NCI-H2081 treated with DMSO at 0.1 percent for 48 hours (cell line): ENCODE data around the gene ZNHIT1.

Experiments used
- DNase-seq: peaks from one replicate; lab custom pipeline; 2025; lab: John Stamatoyannopoulos, UW

Gene ZNHIT1

GRCh38 chr7:101217388-101218235 lies at the start of gene ZNHIT1, which contains the start of gene PLOD3:
ZNHIT1 (plus strand) TSS chr7:101218165; CDS start chr7:101218196, 31 bp downstream.
PLOD3 (minus strand) TSS chr7:101217581; CDS start chr7:101217274, 307 bp downstream.
- DNase-seq, result peak; percentile 87

DNA sequence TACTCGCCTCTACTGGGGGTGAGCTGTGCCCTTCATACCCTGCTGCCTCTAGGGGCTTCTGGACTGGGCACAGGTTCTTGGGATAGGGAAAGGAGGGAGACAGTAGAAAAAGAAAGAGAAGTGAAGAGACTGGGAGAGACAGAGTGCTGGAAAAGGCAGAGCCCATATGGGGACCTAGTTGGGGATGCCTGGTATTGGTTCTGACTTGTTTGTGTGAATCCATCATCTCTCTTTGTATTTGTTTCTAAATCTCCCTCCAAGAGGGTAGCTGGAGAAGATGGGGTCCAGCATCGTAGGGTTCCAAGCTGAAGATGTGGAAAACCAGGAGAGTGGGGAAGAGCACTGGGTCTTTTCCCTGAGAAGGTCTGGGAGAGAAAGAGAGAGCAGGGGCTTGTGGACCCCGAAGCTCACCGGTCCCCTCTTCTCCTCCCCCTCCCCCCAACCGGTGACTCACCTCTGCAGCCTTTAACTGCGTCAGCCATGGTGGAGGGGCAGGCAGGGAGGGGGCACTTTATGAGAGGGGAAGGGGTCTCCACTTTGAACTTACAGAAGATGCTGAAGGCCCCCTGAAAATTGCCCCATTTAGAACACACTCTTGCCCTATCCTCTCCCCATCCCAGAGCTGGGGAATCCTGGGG lies 49.4 kb upstream of the ZNHIT1 start:
- no peak for DNase-seq

- no peak for DNase-seq
These were observed 48.7 kb upstream of the ZNHIT1 start for GRCh38 chr7:101169110-101169837.

DNA sequence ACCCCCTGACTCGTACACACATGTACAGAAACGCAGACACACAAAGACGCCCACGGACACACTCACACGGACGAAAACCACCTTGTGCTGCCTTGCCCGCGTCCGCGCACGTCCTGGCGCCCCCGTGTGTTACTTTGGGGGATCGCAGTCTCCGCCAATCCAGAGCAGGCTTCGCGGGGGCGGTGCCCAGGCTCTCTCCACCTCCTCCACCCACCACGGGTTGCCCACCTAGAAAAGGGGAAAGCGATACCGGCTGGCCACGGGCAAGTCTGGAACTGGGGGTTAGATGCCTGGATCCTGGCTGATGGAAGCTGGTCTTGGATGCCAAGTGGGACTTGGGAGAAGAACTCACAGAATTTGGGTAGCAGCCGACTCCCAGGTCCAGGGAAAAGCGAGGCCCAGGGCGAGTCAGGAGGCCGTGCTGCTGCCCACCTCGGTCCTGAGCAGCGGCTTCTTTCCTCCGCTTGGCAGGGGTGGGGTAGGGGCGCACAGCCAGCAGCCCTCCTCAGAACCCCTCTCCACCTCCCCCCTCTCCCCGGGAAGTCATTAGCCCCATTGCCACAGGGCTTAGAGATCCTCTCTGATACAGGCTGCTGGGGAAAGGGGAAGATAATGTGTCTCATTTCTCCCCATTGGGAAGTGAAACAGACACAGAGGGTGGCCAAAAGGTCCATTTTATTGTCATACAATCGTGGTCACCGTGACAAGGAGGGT lies 48.0 kb upstream of the ZNHIT1 start:
- DNase-seq, result no peak

DNA sequence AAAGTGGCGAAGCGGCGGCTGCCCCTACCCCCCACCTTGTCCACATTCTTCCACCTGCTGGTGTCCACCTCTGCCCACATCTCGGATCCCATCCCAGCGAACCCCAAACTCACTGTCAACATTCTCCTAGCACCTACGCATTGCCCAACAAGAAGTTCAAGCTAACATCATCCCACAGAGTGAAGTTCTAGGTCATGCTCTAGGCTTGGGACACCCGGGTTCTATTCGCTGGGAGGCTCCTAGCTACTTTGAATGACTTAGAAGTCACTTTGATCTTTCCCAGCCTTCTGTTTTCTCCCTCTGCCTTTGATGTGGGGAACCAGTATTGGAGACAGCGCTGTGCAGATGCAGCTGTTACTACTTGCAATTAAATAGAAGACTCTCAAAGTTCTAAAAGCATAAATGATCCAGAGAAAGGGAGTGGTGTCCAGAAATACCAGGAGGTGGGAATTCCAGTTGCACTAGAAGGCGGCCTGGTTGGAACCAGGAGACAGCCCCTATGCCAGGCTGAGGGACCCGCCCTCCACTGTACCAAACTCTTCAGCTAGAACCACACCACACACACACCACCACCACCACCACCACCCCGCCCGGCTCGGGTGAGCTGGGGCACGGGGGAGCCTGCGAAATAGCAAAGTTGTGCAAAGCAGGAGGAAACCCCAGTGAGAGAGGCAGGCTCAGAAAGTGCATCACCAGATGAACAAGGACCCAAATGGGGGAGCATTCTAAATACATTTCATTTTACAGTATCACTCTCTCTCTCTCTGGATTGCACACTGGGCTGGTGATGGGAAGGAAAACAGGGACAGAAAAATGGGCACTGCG lies 47.1 kb upstream of the ZNHIT1 start:
- no peak for DNase-seq

DNA sequence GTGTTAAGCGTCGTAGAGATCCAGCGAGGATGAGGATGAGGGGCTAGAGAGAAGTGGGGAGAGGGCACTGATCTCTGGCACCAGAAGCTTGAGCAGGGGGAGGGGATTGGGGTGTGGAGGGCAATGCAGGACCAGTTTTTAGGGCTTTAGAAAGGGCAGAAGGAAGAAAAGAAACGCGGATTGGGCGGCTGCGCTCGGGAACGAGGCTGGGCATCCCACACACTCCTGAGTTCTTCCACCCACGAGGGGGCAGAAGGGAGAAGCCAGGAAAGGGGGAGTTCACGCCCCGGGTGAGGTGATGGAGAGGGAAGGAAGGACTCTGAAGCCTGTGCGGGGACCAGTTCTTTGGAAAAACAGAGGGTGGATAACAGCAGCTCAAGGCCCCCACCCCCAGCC lies 46.5 kb upstream of the ZNHIT1 start:
- DNase-seq, result no peak

GRCh38 chr7:101172005-101172853 lies 45.7 kb upstream of the ZNHIT1 start:
- DNase-seq, result peak; percentile 40

- DNase-seq, result peak; percentile 36
These were observed 44.9 kb upstream of the ZNHIT1 start for GRCh38 chr7:101172854-101173751.

- no peak for DNase-seq
These were observed 44.2 kb upstream of the ZNHIT1 start for GRCh38 chr7:101173752-101174244.

DNA sequence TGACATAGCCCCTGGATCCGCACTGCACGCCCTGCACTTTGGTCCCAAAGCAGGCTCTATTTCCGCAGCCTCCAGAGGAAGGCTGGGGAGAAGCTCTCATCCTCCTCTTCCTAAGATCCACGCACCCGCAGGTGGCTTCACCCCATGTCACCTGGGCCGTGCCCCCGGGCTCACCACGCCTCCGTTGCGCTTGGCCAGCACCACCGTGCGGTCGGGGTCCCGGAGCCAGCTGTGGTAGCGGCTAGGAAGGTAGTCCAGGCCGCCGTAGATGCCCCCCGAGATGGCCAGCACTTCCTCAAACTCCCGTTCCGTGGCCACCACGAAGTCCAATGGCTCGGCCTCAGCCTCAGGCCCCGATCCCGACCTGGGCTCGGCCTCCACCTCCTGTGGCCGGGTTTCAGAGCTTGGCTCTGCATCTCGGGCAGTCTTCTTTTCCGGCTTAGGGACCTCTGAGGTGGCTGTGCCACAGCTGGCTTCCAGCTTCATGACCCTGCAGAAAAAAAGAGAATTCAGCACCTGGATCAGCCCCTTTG lies 43.6 kb upstream of the ZNHIT1 start:
- DNase-seq, result no peak

- no peak for DNase-seq
These were observed 42.3 kb upstream of the ZNHIT1 start for GRCh38 chr7:101175664-101176063.

DNA sequence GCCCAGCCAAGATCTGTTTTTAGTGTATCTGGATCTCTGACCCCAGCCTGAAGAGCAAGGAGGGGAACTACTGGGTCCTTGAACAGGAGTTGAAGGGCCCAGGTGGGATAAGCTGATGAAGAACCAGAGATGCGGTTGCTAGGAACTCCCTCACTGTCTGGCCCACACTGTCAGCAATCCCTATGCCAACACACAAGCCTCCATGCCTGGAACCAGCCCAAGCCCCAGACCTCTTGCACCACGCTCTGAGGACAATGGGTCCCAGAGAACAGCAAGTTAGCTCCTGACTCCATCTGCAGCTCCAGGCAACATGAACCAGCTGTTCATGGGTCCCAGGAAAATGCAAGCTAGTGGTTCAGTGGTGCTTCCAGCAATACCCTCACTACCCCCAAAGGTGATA lies 40.3 kb upstream of the ZNHIT1 start:
- DNase-seq, result no peak

DNA sequence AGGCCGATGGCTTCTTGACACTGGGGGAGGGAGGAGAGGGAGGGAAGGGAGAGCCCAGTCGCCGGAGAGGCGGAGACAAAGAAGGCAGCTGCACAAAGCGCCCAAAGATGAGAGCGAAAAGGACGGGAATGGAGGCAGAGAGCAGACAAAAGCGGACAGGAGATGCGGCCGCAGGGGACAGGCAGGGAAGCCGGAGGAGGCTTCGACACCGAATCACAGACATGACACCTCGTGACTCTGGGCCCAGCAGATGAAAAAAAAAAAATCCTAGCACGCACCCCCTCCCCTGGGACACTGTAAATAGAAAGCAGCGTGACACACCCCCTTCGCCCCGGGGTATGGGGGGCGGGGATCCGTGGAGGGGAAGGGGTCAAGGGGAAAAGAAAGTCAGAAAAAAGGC lies 38.8 kb upstream of the ZNHIT1 start:
- no peak for DNase-seq

DNA sequence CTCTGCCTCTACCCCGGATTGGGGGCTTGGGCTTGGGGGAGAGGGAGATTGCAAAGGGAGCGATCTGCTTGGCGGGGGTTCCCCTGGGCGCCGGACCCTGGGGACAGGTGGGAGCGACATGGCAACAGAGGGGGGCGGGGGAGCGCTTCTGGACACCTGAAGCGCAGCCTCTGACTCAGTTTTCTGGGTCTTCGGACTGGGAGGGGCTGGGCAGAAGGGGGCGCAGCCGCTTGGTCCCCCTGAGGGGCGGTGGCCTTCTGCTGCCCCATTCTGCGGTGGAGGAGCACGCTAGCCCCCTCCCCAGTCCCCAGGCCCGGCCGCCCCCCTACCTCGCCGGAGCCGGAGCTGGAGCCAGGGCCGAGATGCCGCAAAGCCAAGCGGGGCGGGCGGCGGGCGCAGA lies 38.3 kb upstream of the ZNHIT1 start:
- no peak for DNase-seq

DNA sequence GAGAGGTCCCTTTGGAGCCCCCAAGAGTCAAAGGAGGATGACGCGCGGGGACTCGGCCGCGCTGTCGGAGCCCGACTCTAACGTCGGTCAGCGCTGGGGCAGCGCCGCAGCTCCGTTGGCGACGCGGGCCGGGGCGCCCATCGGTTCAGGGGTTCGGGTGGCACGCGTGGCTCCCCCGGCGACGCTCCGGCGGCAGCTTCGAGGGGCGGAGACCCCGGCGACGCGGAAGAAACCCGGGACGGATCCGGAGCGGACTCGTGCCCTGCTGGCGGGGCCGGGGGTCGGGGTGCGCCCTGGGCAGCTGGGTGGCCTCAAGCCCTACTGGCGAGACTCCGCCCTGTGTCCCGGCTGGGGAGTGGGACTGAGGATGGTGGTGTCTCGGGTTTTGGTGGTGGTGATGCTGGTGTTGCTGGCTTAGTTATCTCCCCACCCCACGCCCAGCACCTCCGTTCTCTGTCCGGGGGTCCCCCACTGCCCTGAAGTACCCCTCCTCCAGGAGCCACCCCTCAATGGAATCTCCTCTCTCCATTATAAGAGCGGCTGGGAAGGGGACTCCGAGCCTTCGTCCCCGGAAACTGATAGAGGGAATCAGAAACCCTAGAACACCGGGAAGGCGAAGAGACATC lies 37.7 kb upstream of the ZNHIT1 start, which contains the start of gene NAT16:
Gene NAT16, minus strand, starts transcription at position 164 of the 626 bp plus-strand sequence. CDS start 5,486 bp downstream, outside the sequence.
- no peak for DNase-seq

DNA sequence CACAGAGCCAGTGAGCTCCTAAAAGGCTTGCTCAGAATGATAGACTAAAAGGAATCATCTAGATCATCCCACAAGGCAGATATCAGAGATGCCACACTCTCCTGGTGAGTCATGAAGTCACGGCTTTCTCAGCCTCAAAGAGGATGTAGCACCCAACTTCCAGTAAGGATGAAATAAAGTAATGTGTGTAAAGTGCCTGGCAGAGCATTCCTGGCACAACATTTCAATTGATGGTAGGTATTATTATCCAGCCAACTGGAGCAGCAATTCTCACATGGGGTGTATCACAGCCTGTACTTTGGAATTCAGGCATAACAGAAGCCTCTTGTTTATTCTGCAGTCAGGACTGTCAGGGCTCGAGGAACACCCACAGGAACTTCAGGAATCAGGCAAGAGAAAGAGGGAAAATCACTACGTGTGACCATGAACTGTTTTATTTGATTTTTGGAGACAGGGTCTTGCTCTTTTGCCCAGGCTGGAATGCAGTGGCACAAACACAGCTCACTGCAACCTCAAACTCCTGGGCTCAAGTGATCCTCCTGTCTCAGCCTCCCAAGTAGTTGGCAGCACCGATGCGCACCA lies 32.6 kb upstream of the ZNHIT1 start:
- DNase-seq, result no peak

- DNase-seq, result no peak
These were observed 31.8 kb upstream of the ZNHIT1 start for GRCh38 chr7:101186194-101186593.
